ENCODE results near the gene NAPA.

NAPA gene

GRCh38 chr19:47503826-47504150, 11.1 kb downstream of the NAPA start:
- H3K9me2 ChIP-seq (ENCODE audit: low read depth, low read length): no peaks in the 10 kb centered on the region
- H3K27ac ChIP-seq (ENCODE audit: low read depth, low read length, poor library complexity, severe bottlenecking): no peak overlapping the region
- TF ChIP-seq EZH2 (IDR thresholded peaks at IDR 0.05; ENCODE audit: borderline replicate concordance, low read length): no peak
- TF ChIP-seq, protein P1, sequence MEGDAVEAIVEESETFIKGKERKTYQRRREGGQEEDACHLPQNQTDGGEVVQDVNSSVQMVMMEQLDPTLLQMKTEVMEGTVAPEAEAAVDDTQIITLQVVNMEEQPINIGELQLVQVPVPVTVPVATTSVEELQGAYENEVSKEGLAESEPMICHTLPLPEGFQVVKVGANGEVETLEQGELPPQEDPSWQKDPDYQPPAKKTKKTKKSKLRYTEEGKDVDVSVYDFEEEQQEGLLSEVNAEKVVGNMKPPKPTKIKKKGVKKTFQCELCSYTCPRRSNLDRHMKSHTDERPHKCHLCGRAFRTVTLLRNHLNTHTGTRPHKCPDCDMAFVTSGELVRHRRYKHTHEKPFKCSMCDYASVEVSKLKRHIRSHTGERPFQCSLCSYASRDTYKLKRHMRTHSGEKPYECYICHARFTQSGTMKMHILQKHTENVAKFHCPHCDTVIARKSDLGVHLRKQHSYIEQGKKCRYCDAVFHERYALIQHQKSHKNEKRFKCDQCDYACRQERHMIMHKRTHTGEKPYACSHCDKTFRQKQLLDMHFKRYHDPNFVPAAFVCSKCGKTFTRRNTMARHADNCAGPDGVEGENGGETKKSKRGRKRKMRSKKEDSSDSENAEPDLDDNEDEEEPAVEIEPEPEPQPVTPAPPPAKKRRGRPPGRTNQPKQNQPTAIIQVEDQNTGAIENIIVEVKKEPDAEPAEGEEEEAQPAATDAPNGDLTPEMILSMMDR (IDR thresholded peaks at IDR 0.05; ENCODE audit: low read length): no peak
- H4K20me1 ChIP-seq (ENCODE audit: insufficient read depth, low read length): no peaks in the 10 kb centered on the region
- no peak overlapping the region for H3K4me2 ChIP-seq (ENCODE audit: low read length)
- no peaks in the 10 kb centered on the region for H3K4me1 ChIP-seq (ENCODE audit: insufficient read depth, low read length, severe bottlenecking)
- no peak overlapping the region for H3K4me3 ChIP-seq (ENCODE audit: low read depth, low read length, poor library complexity, severe bottlenecking)
- peaks cover 41% of the 10 kb centered on the region; the same call in 1 of the 2 replicates for H3K36me3 ChIP-seq (ENCODE audit: insufficient read depth, low read length)
- no peaks in the 10 kb centered on the region for H3K79me2 ChIP-seq (ENCODE audit: insufficient read depth, low read length)
- H3K9me3 ChIP-seq (ENCODE audit: low read length): no peaks in the 10 kb centered on the region
- H3K9ac ChIP-seq (ENCODE audit: low read length): no peak overlapping the region
- H2AFZ ChIP-seq (ENCODE audit: low read length): no peak overlapping the region
- no peaks in the 10 kb centered on the region for H3K27me3 ChIP-seq (ENCODE audit: insufficient read depth, low read length)
- no peaks in the 10 kb centered on the region for H3F3A ChIP-seq (ENCODE audit: insufficient read depth, low read length)

DNA sequence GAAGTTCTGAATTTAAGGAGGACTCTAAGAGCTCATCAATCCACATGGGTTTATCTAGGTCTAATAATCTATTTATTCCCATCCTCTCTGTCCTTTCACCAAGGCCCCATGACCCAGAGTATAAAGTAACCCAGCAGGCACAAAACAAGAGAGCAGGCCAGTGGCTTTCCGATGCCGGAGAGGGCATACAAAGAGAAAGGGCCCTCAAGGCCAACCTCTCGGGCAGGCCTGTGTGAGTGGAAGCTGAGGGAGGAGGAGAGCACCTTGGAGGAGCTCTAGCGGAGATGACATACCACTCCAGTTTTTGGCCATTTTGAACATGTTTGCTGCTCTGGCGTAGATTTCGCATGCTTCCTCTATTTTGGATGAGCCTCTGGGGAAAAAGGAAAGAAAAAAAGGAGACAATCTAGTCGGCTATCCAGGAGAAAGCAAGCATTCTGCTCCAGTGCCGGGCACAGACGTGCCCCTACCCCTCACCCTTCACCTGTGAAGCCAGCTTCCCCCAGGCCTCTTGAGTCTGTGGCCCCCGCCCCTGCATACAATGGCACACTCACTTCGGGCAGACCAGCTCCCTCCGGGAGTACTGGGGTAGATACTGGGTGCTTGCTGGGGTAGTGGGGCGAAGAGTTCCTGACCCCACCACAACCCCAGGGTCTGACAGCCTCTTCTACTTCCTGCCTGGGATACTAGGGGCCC, 11.6 kb downstream of the NAPA start:
- H4K20me1 ChIP-seq (ENCODE audit: insufficient read depth, low read length): no peaks in the 10 kb centered on the region
- H3K79me2 ChIP-seq (ENCODE audit: insufficient read depth, low read length): no peaks in the 10 kb centered on the region
- H3K4me2 ChIP-seq (ENCODE audit: low read length): no peak overlapping the region
- H3K4me1 ChIP-seq (ENCODE audit: insufficient read depth, low read length, severe bottlenecking): no peaks in the 10 kb centered on the region
- H3K9me2 ChIP-seq (ENCODE audit: low read depth, low read length): no peaks in the 10 kb centered on the region
- no peaks in the 10 kb centered on the region for H3K9me3 ChIP-seq (ENCODE audit: low read length)
- H2AFZ ChIP-seq (ENCODE audit: low read length): no peak overlapping the region
- H3K27ac ChIP-seq (ENCODE audit: low read depth, low read length, poor library complexity, severe bottlenecking): no peak overlapping the region
- no peaks in the 10 kb centered on the region for H3K27me3 ChIP-seq (ENCODE audit: insufficient read depth, low read length)
- no peak overlapping the region for H3K9ac ChIP-seq (ENCODE audit: low read length)
- peaks cover 41% of the 10 kb centered on the region; the same call in 1 of the 2 replicates for H3K36me3 ChIP-seq (ENCODE audit: insufficient read depth, low read length)
- H3F3A ChIP-seq (ENCODE audit: insufficient read depth, low read length): no peaks in the 10 kb centered on the region
- no peak for TF ChIP-seq EZH2 (IDR thresholded peaks at IDR 0.05; ENCODE audit: borderline replicate concordance, low read length)
- TF ChIP-seq, protein P1 (IDR thresholded peaks at IDR 0.05; ENCODE audit: low read length): no peak
- H3K4me3 ChIP-seq (ENCODE audit: low read depth, low read length, poor library complexity, severe bottlenecking): no peak overlapping the region

- Histone ChIP-seq H3K27ac (ENCODE audit: low read depth, low read length, poor library complexity, severe bottlenecking) (no peak overlapping the region), H3K4me2 (ENCODE audit: low read length) (no peak overlapping the region), H3K9me2 (ENCODE audit: low read depth, low read length) (no peaks in the 10 kb centered on the region), H4K20me1 (ENCODE audit: insufficient read depth, low read length) (no peaks in the 10 kb centered on the region), H3F3A (ENCODE audit: insufficient read depth, low read length) (no peaks in the 10 kb centered on the region), H3K79me2 (ENCODE audit: insufficient read depth, low read length) (no peaks in the 10 kb centered on the region), H3K27me3 (ENCODE audit: insufficient read depth, low read length) (no peaks in the 10 kb centered on the region), H3K9ac (ENCODE audit: low read length) (no peak overlapping the region), H3K4me3 (ENCODE audit: low read depth, low read length, poor library complexity, severe bottlenecking) (no peak overlapping the region), H3K9me3 (ENCODE audit: low read length) (no peaks in the 10 kb centered on the region), H2AFZ (ENCODE audit: low read length) (no peak overlapping the region), H3K4me1 (ENCODE audit: insufficient read depth, low read length, severe bottlenecking) (no peaks in the 10 kb centered on the region), H3K36me3 (ENCODE audit: insufficient read depth, low read length) (peaks cover 47% of the 10 kb centered on the region; the same call in 1 of the 2 replicates)
- no peak for TF ChIP-seq EZH2 (IDR thresholded peaks at IDR 0.05; ENCODE audit: borderline replicate concordance, low read length)
- TF ChIP-seq, protein P1 (IDR thresholded peaks at IDR 0.05; ENCODE audit: low read length): no peak
Observed at GRCh38 chr19:47499863-47500830, 14.7 kb downstream of the NAPA start.
